Measurements from ENCODE around the gene CCL18.

DNA sequence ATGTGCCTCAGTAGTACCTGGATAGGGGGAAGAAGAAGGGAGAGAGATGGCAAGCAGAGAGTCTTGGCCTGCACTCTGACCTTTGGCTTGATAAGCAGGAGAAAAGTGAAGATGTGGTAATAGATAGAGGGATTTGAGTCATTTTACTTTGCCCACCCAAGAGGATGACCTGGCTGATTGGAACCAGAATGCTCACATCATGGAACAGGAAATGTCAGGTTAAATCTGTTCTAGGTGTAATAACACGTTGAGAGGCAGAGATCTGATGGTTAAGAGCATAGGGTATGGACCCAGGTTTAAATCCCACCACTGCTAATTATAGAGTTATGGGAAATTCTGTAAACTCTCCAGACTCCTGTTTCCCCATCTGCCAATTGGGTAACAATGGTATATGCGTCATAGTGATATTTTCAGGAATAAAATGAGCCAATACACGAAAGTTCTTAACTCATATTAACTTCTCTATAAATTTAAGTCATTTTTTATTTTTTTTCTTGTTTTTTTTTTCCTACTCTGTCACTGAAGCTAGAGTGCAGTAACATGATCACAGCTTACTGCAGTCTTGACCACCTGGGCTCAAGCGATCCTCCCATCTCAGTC, 8.1 kb upstream of the CCL18 start:
- TF ChIP-seq, protein P1, sequence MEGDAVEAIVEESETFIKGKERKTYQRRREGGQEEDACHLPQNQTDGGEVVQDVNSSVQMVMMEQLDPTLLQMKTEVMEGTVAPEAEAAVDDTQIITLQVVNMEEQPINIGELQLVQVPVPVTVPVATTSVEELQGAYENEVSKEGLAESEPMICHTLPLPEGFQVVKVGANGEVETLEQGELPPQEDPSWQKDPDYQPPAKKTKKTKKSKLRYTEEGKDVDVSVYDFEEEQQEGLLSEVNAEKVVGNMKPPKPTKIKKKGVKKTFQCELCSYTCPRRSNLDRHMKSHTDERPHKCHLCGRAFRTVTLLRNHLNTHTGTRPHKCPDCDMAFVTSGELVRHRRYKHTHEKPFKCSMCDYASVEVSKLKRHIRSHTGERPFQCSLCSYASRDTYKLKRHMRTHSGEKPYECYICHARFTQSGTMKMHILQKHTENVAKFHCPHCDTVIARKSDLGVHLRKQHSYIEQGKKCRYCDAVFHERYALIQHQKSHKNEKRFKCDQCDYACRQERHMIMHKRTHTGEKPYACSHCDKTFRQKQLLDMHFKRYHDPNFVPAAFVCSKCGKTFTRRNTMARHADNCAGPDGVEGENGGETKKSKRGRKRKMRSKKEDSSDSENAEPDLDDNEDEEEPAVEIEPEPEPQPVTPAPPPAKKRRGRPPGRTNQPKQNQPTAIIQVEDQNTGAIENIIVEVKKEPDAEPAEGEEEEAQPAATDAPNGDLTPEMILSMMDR (IDR thresholded peaks at IDR 0.05) = no peak
- TF ChIP-seq POLR2A (IDR thresholded peaks at IDR 0.05) (no peak), POLR2AphosphoS5 (IDR thresholded peaks at IDR 0.05) (no peak)
